IPS-20b (cell line): ENCODE measurements around the gene OS9.
A peak's percentile ranks its signal among the peaks of the same experiment; 100 is the strongest.

Source experiments
- H3K27ac ChIP-seq: one replicate; pipeline ENCODE4 v1.5.1; 2013; ENCODE audit warnings: low read length
- H3K27me3 ChIP-seq: 2 replicates; pipeline ENCODE4 v1.6.1; 2013; ENCODE audit warnings: mild to moderate bottlenecking, low read length, inconsistent platforms; ENCODE audit not compliant: insufficient read depth
- H3K36me3 ChIP-seq: 2 replicates; pipeline ENCODE4 v1.6.1; 2013; ENCODE audit warnings: low read depth, mild to moderate bottlenecking, inconsistent platforms, low read length, moderate library complexity; ENCODE audit not compliant: insufficient read depth
- H3K4me1 ChIP-seq: 2 replicates; pipeline ENCODE4 v1.6.1; 2013; ENCODE audit warnings: mild to moderate bottlenecking, control low read depth, inconsistent platforms, low read length, moderate library complexity; ENCODE audit not compliant: insufficient read depth
- H3K4me3 ChIP-seq: 2 replicates; pipeline ENCODE4 v1.5.1; 2013; ENCODE audit warnings: mild to moderate bottlenecking, low read length, inconsistent platforms
- H3K9ac ChIP-seq: 2 replicates; pipeline ENCODE4 v1.6.1; 2013; ENCODE audit warnings: low read depth, mild to moderate bottlenecking, inconsistent platforms, low read length, moderate library complexity
- H3K9me3 ChIP-seq: 2 replicates; pipeline ENCODE4 v1.6.1; 2013; ENCODE audit warnings: mild to moderate bottlenecking, low read depth, low read length, inconsistent platforms; ENCODE audit not compliant: insufficient read depth

Gene OS9

DNA sequence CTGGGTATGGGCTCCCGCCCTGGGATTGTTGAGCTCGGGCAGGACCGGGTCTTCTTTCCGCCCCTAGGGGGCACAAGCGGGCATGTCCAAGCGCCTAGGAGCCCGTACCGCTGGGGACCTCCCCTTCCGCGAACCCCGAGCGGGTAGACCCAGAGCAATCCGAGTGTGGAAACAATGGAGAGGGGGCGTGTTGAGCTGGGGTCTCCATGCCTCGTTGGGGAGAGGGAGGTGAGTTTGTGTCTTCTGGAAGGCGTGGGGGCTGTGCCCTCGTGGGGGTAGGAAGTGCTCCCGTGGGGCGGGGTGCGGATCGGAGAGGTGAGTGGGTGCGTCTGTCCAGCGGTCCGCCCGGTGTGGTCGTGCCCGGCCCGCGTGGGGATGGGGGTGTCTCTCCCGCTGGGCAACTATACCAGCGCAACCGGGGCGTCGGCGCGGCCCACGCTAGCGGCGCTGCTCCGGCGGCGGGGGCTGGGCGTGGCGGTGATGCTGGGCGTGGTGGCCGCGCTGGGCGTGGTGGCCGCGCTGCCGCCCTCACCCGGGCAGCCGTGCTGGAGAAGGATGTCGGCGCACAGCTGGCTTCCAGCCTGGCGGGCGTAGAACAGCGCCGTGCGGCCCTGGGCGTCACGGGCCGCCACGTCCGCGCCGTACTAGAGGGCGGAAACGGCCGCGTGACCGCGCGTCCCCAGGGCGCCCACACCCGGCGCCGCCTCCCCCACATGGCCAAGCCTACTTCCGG is 32.4 kb downstream of the OS9 start:
- Histone ChIP-seq H3K9ac (no peak overlapping the region), H3K4me3 (peak overlapping the region; percentile 79), H3K27ac (no peak overlapping the region), H3K27me3 (peaks cover 86% of the 10 kb centered on the region), H3K4me1 (peaks cover 5% of the 10 kb centered on the region; the same call in 1 of the 2 replicates), H3K36me3 (no peaks in the 10 kb centered on the region), H3K9me3 (no peaks in the 10 kb centered on the region)

DNA sequence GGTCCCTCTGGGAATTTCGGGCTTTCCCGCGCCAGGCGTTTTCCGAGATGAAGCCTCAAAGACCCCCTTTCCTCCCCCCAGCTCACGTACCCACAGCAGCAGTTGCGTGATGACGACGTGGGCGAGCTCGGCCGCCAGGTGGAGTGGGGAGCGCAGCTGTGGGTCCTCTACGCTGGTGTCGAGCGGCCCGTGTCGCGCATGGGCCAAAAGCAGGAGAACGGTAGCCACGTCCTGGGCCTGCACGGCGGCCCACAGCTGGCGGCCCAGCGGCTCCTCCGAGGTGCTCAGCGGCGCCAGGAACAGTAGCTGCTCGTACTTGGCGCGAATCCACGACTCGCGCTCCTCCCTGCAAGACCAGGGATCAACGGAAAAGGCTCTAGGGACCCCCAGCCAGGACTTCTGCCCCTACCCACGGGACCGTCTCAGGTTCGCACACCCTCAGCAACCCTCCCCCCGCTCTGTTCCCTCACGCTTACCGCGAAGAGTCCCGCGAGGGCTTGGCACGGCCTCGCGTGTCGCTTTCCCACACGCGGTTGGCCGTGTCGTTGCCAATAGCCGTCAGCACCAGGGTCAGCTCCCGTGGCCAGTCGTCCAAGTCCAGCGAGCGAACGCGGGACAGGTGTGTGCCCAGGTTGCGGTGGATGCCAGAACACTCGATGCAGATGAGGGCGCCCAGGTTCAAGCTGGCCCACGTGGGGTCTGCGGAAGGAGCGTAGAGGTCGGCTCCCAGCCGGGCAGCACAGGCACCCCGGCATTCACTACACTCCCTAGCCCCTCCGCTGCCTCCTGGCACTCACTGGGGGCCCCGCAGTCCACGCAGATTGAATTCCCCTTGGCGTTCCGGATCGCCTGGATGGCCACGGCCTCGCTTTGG is 33.2 kb downstream of the OS9 start:
- Histone ChIP-seq H3K27ac (no peak overlapping the region), H3K4me3 (peak overlapping the region; percentile 79; the same call in 1 of the 2 replicates), H3K9ac (no peak overlapping the region)

DNA sequence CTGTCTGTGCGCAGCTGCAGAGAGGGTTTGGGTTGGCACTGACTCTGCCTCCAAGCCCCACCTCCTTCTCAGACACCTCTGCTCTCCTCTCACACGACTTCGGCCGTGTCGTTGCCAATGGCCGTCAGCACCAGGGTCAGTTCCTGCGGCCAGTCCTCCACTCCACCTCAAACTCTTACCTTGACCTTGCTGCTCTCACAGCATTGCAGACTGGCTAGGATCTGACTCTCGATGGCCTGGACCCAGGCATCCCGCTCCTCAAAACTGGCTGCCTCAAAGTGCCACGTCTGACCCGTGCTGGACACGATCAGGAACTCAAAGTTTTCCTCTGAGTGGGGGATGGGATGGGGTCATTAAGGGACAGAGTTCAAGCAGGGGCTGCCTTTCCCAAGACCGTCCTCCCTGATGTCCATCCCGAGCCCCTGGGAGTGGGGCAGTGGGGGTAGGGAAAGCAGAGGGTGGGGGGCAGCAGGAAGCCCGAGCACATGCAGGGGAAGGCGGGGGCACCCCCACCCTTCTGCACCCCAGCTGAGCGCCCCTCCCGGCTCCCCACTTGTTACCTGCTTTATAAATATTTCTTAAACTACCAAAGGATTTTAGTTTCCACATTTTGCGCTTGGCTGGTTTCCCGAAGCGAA is 33.9 kb downstream of the OS9 start:
- Histone ChIP-seq H3K4me3 (peak overlapping the region; percentile 79; the same call in 1 of the 2 replicates), H3K9me3 (no peaks in the 10 kb centered on the region), H3K4me1 (peaks cover 5% of the 10 kb centered on the region; the same call in 1 of the 2 replicates), H3K27ac (no peak overlapping the region), H3K27me3 (peaks cover 99% of the 10 kb centered on the region), H3K36me3 (no peaks in the 10 kb centered on the region), H3K9ac (no peak overlapping the region)

More for the DNA sequence above, 33.2 kb downstream of the OS9 start:
- Histone ChIP-seq H3K9me3 (no peaks in the 10 kb centered on the region), H3K27me3 (peaks cover 94% of the 10 kb centered on the region), H3K36me3 (no peaks in the 10 kb centered on the region), H3K4me1 (peaks cover 5% of the 10 kb centered on the region; the same call in 1 of the 2 replicates)

DNA sequence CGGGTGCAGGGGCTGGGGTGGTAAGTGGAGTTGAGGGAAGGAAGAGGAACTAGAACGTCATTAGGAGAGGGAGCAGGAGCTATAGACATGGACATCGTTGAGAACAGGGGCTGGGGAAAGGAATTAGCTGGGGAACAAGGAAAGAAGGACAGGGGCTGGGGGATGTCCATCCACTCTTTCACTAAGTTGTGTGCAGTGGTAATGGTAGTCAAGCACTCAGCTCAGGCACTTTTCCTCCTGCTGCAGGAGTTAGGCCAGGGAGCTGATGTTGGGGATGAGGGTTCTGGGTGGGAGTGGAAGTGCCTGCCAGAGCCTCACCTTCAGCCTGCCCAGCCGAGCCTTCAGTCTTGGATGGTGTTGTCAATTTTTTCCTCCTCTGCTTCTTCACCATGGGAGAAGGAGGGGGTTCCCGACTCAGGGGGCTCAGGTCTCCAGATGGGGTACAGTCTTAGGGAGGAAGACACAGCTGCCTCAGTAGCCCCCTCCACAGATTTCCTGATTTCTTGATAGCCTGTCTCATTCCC is 35.5 kb downstream of the OS9 start:
- H3K4me1 ChIP-seq = peaks cover 5% of the 10 kb centered on the region; the same call in 1 of the 2 replicates
- no peaks in the 10 kb centered on the region for H3K9me3 ChIP-seq
- H3K9ac ChIP-seq = no peak overlapping the region
- H3K27ac ChIP-seq = no peak overlapping the region
- H3K27me3 ChIP-seq = peaks cover 99% of the 10 kb centered on the region
- no peaks in the 10 kb centered on the region for H3K36me3 ChIP-seq
- H3K4me3 ChIP-seq = no peak overlapping the region

DNA sequence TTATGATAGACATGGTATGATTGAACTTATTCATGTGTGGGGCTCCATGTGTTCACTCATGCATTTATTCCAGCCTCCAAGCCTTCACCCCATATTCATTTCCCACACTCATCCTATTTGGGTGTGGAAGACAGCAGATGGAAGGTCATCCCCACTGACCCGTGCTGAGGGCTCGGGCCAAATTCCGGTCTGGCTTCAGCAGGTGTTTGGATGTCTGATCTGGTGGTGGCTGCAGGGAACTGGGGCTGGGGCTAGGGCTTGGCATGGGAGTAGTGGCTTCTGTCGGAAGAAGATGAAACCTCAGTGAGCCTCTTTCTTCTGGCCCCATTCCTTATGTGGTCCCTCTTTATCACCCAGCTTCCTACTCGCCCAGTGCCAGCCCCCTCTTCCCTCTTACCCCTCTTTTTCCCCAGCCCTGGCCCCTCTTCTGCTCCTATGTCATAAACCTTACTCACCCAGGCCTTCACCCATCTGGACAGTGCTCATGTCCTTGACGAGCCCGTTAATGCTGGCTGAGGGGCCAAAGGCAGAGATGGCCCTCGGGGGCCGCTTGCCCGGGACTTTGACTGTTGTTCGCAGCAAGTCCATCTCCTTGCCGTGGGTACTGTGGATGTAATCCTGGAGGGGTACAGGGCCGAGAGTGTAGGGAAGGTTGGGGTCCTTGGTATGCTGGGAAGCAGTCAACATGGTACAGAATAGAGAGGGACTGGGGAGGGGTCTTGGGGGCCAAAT is 36.6 kb downstream of the OS9 start:
- Histone ChIP-seq H3K27ac (no peak overlapping the region), H3K9ac (no peak overlapping the region), H3K4me1 (peaks cover 5% of the 10 kb centered on the region; the same call in 1 of the 2 replicates), H3K36me3 (no peaks in the 10 kb centered on the region), H3K9me3 (no peaks in the 10 kb centered on the region), H3K27me3 (peaks cover 99% of the 10 kb centered on the region), H3K4me3 (no peak overlapping the region)

DNA sequence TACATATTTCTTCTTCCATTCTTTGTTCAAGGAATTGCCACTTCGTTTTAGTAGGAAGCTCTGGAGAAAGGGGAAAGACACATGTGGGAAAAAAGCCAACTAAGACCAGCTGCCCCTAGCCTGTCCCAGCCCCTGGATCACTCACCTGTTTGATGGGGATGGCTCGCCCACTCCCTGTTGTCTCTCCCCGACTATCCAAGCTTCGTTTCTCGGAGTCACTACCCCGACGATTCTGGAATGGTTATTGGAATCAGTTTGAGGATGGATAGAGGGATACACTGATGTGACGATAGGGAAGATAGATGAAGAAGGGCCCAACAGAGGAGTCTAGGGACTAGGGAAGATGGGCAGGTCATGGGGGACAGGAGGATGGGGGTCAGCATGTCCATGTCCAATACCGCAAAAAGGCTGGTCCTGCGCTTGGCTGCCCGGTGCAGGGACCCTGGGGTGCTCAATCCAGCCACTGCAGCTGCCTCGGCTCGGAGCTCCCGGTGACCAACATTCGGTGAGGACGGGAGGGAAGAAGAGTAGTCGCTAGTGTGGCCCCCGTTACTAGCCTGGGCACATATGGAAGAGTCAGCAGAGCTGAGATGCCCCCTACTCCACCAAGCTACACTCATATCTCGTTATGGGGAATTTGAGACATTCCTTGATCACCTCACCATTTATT is 37.6 kb downstream of the OS9 start:
- Histone ChIP-seq H3K27ac (no peak overlapping the region), H3K4me3 (no peak overlapping the region), H3K9me3 (no peaks in the 10 kb centered on the region), H3K4me1 (peaks cover 5% of the 10 kb centered on the region; the same call in 1 of the 2 replicates), H3K36me3 (no peaks in the 10 kb centered on the region), H3K9ac (no peak overlapping the region), H3K27me3 (peaks cover 100% of the 10 kb centered on the region)

DNA sequence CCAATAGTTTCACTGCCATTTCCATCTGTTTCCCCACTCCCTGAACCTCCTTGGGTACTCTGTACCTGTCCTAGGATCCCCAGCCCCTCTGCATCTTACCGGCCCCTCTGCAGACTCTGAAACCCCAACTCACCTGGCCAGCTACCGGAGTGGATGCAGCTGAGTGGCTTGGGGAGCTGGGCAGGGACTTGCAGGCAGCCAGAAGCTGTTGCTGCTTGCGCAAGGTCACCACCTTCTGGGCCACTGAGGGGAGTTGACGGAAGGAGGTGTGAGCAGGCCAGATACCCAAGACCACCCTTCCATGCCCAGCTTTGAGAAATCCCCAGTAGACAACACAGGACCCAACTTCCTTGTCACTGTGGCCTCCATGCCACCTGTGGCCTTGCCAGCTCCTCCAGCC is 38.3 kb downstream of the OS9 start:
- Histone ChIP-seq H3K36me3 (no peaks in the 10 kb centered on the region), H3K4me1 (peaks cover 5% of the 10 kb centered on the region; the same call in 1 of the 2 replicates), H3K9ac (no peak overlapping the region), H3K27ac (no peak overlapping the region), H3K27me3 (peaks cover 100% of the 10 kb centered on the region), H3K4me3 (no peak overlapping the region), H3K9me3 (no peaks in the 10 kb centered on the region)

DNA sequence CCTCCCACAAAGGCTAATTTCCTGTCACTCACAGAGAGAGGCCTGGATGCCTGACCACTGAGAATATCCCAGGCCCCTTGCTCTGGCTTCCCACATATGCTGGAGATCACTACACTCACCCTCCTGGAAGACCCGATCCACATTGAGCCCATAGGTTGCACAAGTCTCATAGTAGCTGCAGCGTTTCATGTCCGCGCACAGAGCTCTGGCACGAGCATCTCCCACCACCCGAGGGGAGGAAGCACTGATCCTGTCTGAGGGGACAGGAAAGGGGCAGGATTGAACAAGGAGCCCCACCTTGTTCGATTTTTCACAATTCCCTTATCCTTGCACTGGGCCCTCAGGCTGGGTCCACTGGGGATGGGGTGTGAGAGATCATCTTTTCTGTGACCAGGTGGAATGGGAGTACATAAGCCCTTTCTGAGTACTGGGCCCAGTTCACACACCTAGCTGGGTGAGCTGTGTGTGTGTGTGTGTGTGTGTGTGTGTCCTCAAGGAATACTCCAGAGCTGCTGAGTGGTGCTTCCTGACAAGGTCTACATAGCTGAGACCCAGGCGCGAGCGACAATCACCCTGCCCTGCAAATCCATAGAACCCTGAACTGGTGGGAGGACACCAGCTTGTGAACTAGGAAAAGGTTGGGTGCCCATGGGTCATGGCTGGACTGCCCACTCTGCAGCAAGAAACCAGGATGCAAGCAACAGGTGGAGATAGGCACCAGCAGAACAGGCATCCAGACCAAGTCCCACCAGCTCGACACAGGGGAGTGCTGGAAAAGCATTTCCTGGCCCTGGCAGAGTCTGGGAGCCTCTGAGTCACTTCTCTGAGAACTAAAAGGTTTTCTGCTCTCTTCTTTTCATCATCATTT is 39.0 kb downstream of the OS9 start:
- no peaks in the 10 kb centered on the region for H3K9me3 ChIP-seq
- no peak overlapping the region for H3K4me3 ChIP-seq
- H3K27me3 ChIP-seq = peaks cover 100% of the 10 kb centered on the region
- H3K27ac ChIP-seq = no peak overlapping the region
- H3K4me1 ChIP-seq = 0 out of 2 replicates have a peak, but pooled peaks cover 3% of the 10 kb centered on the region
- H3K9ac ChIP-seq = no peak overlapping the region
- no peaks in the 10 kb centered on the region for H3K36me3 ChIP-seq

DNA sequence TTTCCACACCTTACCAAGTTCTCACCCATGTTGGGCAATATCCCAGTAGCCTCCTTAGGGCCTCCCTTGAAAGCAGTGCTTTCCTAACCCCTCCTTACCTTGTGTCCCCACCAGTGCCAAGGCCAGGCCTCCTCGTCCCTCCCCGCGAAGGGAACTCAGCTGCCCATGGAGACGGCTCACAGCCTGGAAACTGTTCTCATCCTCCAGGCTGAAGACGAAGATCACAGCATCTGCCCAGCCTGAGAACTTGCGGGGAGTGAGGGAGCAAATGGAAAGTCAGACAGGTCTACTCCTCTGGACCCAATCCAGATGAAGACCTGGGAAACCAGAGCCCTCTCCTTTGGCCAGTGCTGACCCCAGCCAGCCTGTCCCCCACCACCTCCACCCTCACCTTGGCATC is 40.0 kb downstream of the OS9 start:
- Histone ChIP-seq H3K27ac (no peak overlapping the region), H3K4me1 (0 out of 2 replicates have a peak, but pooled peaks cover 3% of the 10 kb centered on the region), H3K27me3 (peaks cover 100% of the 10 kb centered on the region), H3K36me3 (no peaks in the 10 kb centered on the region), H3K9me3 (no peaks in the 10 kb centered on the region), H3K9ac (no peak overlapping the region), H3K4me3 (no peak overlapping the region)

DNA sequence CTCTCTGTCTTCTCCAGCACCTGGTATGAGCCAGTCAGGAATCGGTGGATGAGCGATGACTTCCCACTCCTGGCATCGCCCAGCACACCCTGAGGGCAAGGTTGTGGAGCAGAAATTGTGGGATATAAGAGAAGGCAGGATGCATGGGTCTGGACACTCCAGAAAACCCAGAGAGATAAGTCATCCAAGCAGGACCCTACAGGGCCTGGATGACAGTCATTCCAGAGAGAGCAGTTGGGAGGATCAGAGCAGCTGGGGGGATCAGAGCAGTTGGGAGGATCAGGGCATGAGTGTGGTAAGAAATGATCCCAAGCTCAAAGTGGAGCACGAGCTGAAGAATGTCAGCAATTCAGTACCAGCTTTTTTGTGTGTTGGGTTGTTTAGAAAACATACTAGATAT is 40.7 kb downstream of the OS9 start:
- H3K9ac ChIP-seq = no peak overlapping the region
- H3K4me1 ChIP-seq = peaks cover 3% of the 10 kb centered on the region; the same call in 1 of the 2 replicates
- H3K4me3 ChIP-seq = no peak overlapping the region
- H3K36me3 ChIP-seq = no peaks in the 10 kb centered on the region
- H3K9me3 ChIP-seq = no peaks in the 10 kb centered on the region
- peaks cover 100% of the 10 kb centered on the region for H3K27me3 ChIP-seq
- H3K27ac ChIP-seq = no peak overlapping the region
